Spleen (tissue), 11 donors: Measurements from ENCODE around the gene ADAMTS6. TPM values are rescaled to one million over a fixed set of nuclear protein-coding genes. Genes with fewer than 3 reads are reported as not detected.

ENCODE experiments used
- DNase-seq: peaks from one replicate; pipeline ENCODE4 v3.0.0-alpha.2; 2020
- H3K27ac ChIP-seq, 8 donors: fragments of 200-600 bp; sonication (generic) in 7 of 8; 1 replicate in 4 of 8; 2 replicates in 4 of 8; pipeline versions ENCODE4 v1.5.0 to v1.8.0; 2016 to 2021; ENCODE audit warnings: inconsistent platforms in 4 of 8, mild to moderate bottlenecking in 4 of 8, moderate library complexity in 1 of 8
- H3K27me3 ChIP-seq, 7 donors: fragments of 200-600 bp; sonication (generic) in 6 of 7; replicated peaks in 1 of 7; 1 replicate in 4 of 7; 2 replicates in 3 of 7; pipeline versions ENCODE4 v1.5.0 to v1.8.0; 2016 to 2021; ENCODE audit warnings: inconsistent platforms in 3 of 7, mild to moderate bottlenecking in 1 of 7
- H3K36me3 ChIP-seq, 6 donors: fragments of 200-600 bp; sonication (generic) in 5 of 6; 1 replicate in 4 of 6; 2 replicates in 2 of 6; pipeline versions ENCODE4 v1.5.0 to v1.8.0; 2016 to 2021; ENCODE audit warnings: inconsistent platforms in 2 of 6
- H3K4me1 ChIP-seq, 6 donors: fragments of 200-600 bp; sonication (generic) in 5 of 6; 1 replicate in 3 of 6; 2 replicates in 3 of 6; pipeline versions ENCODE4 v1.5.0 to v1.8.0; 2016 to 2021; ENCODE audit warnings: inconsistent platforms in 3 of 6
- H3K4me3 ChIP-seq, 8 donors: fragments of 200-600 bp; sonication (generic) in 7 of 8; 1 replicate in 4 of 8; 2 replicates in 4 of 8; pipeline versions ENCODE4 v1.5.0 to v1.8.0; 2016 to 2021; ENCODE audit warnings: inconsistent platforms in 4 of 8, mild to moderate bottlenecking in 4 of 8, moderate library complexity in 2 of 8
- H3K9me3 ChIP-seq, 8 donors: fragments of 200-600 bp; sonication (generic) in 7 of 8; 1 replicate in 4 of 8; 2 replicates in 4 of 8; pipeline versions ENCODE4 v1.5.0 to v1.8.0; 2016 to 2021; ENCODE audit warnings: inconsistent platforms in 4 of 8
- POLR2A ChIP-seq, 3 donors: fragments of 450-650 bp; IDR thresholded peaks; one replicate each; pipeline ENCODE4 v1.5.1; 2017; ENCODE audit warnings: antibody characterized with exemption in 3 of 3, mild to moderate bottlenecking in 1 of 3
- POLR2AphosphoS5 ChIP-seq, 3 donors: sonication (generic); formaldehyde crosslinking; IDR thresholded peaks; one replicate each; pipeline ENCODE4 v1.5.1; 2017; ENCODE audit warnings: antibody characterized with exemption in 3 of 3
- WGBS, 5 donors: extraction: QIAGEN DNeasy Blood & Tissue Kit in 3 of 5; methylation state at CpG; one replicate each; pipeline versions ENCODE4 v1.1.5 to v1.1.7; 2013 to 2018; 5-methylcytosine and 5-hydroxymethylcytosine counted together
- intact Hi-C: fragments of 100-400 bp; cut with DNase I; formaldehyde crosslinking; loops from one replicate; pipeline ENCODE4 v1.15.0; 2023; ENCODE audit warnings: low total_unique reads
- polyA plus RNA-seq, 3 donors: library from polyadenylated mRNA; stranded (reverse); fragments of 200-250 nt; gene quantifications; one replicate each; pipeline ENCODE4 v1.2.1, GENCODE V29; 2013
- total RNA-seq, 7 donors: library from RNA; depleted of rRNA in 3 of 7; stranded (reverse); fragments of >200 nt in 3 of 7; fragmentation: NEBNext Ultra II Directional in 4 of 7; extraction: Animal tissue kit (Norgen Biotek cat#: 25700) in 4 of 7; gene quantifications; one replicate each; pipeline versions ENCODE4 v1.1.0 to v1.2.1, GENCODE V29; 2016 to 2021
- TF ChIP-seq, protein P1 (sequence below), 11 experiments: fragments of 200-600 bp in 7 of 11; fragments of 450-650 bp in 4 of 11; sonication (generic) in 4 of 11; IDR thresholded peaks in 8 of 11; conservative IDR thresholded peaks in 3 of 11; 1 replicate in 7 of 11; 2 replicates in 4 of 11; pipeline versions ENCODE4 v1.4.0 to v1.8.0; 2016 to 2021; ENCODE audit warnings: antibody characterized with exemption in 11 of 11, inconsistent platforms in 4 of 11, mild to moderate bottlenecking in 1 of 11
- donor health status: healthy with polysubstance abuse.
- donor health status: DM: no; HTN: no; CAD: no; lungs with moderate emphysema.
- donor health status: DM: no; HTN: no; CAD: no.
- donor health status: Bipolar disorder and iron deficiency.
- donor health status: healthy.
- donor health status: DM: no; HTN: no; CAD: no.
- donor health status: DM: yes; HTN: yes; CAD: no.

ADAMTS6 gene
- total and polyA plus RNA-seq, 10 donors = 1.1 to 16.4 (median 6.3) TPM

DNA sequence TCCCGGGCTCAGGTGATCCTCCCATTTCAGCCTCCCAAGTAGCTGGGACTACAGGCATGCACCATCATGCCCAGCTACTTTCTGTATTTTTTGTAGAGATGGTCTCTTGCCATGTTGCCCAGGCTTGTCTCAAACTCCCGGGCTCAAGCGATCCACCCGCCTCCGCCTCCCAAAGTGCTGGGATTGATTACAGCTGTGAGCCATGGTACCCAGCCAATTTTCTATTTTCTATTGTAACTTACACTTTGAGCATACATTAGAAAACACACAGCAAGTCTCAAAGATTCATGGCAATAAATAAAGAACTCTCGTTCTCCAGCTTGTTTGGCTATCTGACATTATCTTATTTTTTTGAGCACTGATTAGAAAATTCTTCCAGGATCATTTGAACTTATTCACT lies 228.7 kb downstream of the ADAMTS6 start:
- Histone ChIP-seq H3K4me1 (no peaks in the 10 kb centered on the region), H3K27ac (no peak overlapping the region), H3K9me3 (no peaks in the 10 kb centered on the region), H3K27me3 (no peaks in the 10 kb centered on the region), H3K4me3 (no peak overlapping the region), H3K36me3 (no peaks in the 10 kb centered on the region)
- intact Hi-C loops = no loop called here
- TF ChIP-seq, protein P1, sequence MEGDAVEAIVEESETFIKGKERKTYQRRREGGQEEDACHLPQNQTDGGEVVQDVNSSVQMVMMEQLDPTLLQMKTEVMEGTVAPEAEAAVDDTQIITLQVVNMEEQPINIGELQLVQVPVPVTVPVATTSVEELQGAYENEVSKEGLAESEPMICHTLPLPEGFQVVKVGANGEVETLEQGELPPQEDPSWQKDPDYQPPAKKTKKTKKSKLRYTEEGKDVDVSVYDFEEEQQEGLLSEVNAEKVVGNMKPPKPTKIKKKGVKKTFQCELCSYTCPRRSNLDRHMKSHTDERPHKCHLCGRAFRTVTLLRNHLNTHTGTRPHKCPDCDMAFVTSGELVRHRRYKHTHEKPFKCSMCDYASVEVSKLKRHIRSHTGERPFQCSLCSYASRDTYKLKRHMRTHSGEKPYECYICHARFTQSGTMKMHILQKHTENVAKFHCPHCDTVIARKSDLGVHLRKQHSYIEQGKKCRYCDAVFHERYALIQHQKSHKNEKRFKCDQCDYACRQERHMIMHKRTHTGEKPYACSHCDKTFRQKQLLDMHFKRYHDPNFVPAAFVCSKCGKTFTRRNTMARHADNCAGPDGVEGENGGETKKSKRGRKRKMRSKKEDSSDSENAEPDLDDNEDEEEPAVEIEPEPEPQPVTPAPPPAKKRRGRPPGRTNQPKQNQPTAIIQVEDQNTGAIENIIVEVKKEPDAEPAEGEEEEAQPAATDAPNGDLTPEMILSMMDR (IDR thresholded peaks at IDR 0.05 in 8 of 11, conservative IDR thresholded peaks at IDR 0.05 in 3 of 11) = no peak
- TF ChIP-seq POLR2AphosphoS5 (IDR thresholded peaks at IDR 0.05) (no peak), POLR2A (IDR thresholded peaks at IDR 0.05) (no peak)
- no peak for DNase-seq
- 76 to 92% (median 86%) methylated on average over 6 of the region's 6 CpGs for WGBS, 5 donors

DNA sequence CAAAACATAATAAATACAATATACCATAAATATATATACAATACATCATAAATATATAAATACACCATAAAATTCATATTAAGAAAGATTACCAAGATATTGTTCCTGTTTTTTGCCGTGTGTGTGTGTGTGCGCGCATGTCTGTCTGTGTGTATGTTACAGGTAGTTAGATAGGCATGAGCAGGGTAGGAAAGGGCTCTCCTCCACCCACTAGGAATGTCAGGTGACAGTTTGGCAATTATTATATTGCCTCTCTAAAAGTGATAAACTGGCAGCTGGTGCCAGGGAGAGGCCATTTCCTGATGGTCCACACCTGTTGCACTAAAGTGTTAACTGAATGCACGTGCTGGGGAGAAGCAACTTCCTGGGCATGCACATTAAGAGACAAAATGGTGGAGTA lies 232.8 kb downstream of the ADAMTS6 start:
- peaks cover 0 to under 1% (median 0%) of the 10 kb centered on the region in 6 donors for H3K4me1 ChIP-seq
- 75 to 85% (median 80%) methylated on average over 4 of the region's 4 CpGs for WGBS, 5 donors
- H3K27me3 ChIP-seq = no peaks in the 10 kb centered on the region
- no peak for DNase-seq
- no peak overlapping the region for H3K4me3 ChIP-seq
- no peak overlapping the region for H3K27ac ChIP-seq
- intact Hi-C loops = no loop called here
- no peaks in the 10 kb centered on the region for H3K36me3 ChIP-seq
- H3K9me3 ChIP-seq = no peaks in the 10 kb centered on the region
- no peak for TF ChIP-seq POLR2A (IDR thresholded peaks at IDR 0.05)
- TF ChIP-seq POLR2AphosphoS5 (IDR thresholded peaks at IDR 0.05) = no peak
- TF ChIP-seq, protein P1 (IDR thresholded peaks at IDR 0.05 in 8 of 11, conservative IDR thresholded peaks at IDR 0.05 in 3 of 11) = no peak

DNA sequence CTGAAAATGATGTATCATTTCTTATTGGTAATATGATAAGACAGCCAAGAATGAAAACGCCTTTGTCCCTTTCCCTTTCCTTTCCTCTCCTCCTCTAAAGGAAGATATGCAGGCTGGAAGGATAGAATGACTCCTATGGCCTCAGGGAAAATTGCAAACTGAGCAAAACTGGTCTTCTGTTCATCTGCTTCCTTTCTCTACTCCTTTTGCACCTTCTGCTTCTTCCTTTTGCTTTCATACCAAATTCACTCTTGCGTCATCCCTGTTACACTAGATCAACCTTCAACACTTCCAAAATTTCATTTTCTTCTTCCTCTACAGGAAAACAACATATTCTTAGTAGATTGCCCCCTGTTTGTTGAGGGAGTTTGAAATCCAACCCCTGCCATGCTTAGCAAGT lies 234.1 kb downstream of the ADAMTS6 start:
- DNase-seq = no peak
- Histone ChIP-seq H3K36me3 (no peaks in the 10 kb centered on the region), H3K27ac (no peak overlapping the region), H3K27me3 (no peaks in the 10 kb centered on the region), H3K9me3 (no peaks in the 10 kb centered on the region), H3K4me1 (peaks cover 0 to 7% (median 0%) of the 10 kb centered on the region in 6 donors), H3K4me3 (no peak overlapping the region)
- intact Hi-C loops = no loop called here
- no peak for TF ChIP-seq POLR2AphosphoS5 (IDR thresholded peaks at IDR 0.05)
- no peak for TF ChIP-seq POLR2A (IDR thresholded peaks at IDR 0.05)
- TF ChIP-seq, protein P1 (IDR thresholded peaks at IDR 0.05 in 8 of 11, conservative IDR thresholded peaks at IDR 0.05 in 3 of 11) = no peak
- 73 to 88% (median 87%) methylated on average over 2 of the region's 2 CpGs for WGBS, 5 donors

DNA sequence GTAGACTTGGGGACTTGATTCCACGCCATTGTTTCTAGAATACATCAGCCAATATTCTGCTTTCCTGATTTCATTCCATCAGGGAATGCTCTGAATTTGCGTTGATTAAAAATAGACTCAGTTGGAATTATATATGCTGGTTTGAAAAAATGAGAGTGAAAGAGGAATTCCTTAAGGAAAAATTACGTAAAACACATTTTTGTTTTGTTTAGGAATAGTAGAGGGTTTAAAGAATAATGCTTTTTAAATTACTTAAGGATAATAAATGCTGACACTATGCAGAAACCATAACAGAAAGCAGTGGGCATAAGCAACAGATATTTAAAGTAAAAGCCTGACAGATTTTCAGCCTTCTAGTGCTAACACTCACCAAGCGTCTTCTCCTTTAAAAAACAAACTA lies 235.0 kb downstream of the ADAMTS6 start:
- 78 to 94% (median 82%) methylated on average over 4 of the region's 4 CpGs for WGBS, 5 donors
- DNase-seq = no peak

More for the DNA sequence above, 235.0 kb downstream of the ADAMTS6 start:
- H3K9me3 ChIP-seq = no peaks in the 10 kb centered on the region
- no peaks in the 10 kb centered on the region for H3K27me3 ChIP-seq
- no peak overlapping the region for H3K27ac ChIP-seq
- intact Hi-C loops = no loop called here
- no peak for TF ChIP-seq POLR2A (IDR thresholded peaks at IDR 0.05)
- TF ChIP-seq POLR2AphosphoS5 (IDR thresholded peaks at IDR 0.05) = no peak
- TF ChIP-seq, protein P1 (IDR thresholded peaks at IDR 0.05 in 8 of 11, conservative IDR thresholded peaks at IDR 0.05 in 3 of 11) = no peak
- no peak overlapping the region for H3K4me3 ChIP-seq
- H3K36me3 ChIP-seq = no peaks in the 10 kb centered on the region
- H3K4me1 ChIP-seq = peaks cover 0 to 7% (median 0%) of the 10 kb centered on the region in 6 donors
